Hematopoietic multipotent progenitor cell treated with erythropoietin and hydrocortisone succinate and interleukin-3 and kit ligand, for 15 days (in vitro differentiated cells): ENCODE measurements around the gene ZNF143.
A peak's percentile ranks its signal among the peaks of the same experiment; 100 is the strongest.

ENCODE experiments used
- DNase-seq: peaks from one replicate; pipeline ENCODE4 v3.0.0-alpha.2; 2015; ENCODE audit warnings: low spot score

Gene ZNF143

GRCh38 chr11:9575260-9576240 lies 114.7 kb downstream of the ZNF143 start:
- DNase-seq: peak; percentile 43

DNA sequence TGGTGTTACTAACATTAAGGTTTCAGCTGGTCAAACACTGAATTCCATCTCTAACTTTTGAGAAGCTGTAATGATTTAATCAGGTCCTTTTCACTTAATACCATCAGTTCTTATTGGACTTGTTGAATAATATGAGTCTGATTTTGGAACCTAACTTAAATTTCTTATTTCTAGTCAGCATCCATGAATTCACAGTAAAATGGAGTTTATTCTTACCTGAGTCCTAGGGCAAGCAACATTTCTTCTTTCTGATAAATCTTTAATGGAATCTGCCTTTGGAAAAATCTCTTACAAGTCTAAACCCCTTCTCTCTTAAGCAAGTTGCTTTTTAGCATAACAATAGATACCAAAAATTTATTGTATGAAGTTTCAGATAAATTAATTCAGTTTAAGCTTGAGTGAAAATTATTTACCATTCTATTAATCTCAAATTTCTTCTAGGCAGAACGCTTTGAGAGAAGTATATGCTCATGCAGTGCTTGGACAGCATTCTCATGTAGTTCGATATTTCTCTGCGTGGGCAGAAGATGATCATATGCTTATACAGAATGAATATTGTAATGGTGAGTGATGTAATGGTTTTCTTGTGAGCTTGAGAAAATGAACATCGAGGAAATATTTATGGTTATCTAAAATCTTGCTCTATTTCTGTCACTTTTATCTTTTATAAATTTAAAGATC lies 116.0 kb downstream of the ZNF143 start:
- DNase-seq: no peak

DNA sequence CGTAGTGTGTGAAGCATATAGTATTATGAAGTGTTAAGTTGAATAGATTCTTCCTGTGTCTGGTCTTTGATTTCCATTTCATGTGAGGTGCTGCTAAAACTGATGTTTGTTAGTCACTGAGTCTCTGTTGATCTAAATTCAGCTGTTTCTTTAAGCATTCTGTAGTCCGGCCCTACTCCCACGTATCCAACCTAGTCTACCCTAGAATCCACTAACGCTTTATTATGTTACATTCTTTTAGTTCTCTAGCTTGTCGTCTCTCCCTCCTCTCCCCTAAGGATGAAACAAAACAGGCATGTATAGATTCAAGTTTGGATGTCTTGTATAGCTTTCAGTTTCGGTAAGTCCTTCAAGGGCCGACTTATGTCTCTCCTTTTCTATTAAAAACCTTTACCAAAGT lies 116.7 kb downstream of the ZNF143 start:
- no peak for DNase-seq
